Erythroblast (primary cell): ENCODE data around the gene STRIP2.
"Not testable (repeated sequence)": the region's sequence is repeated elsewhere in the genome, so short reads cannot be mapped to it uniquely, and the experiment has no call there.

Experiments
- GATA1 ChIP-seq: IDR thresholded peaks from 2 replicates; pipeline ENCODE4 v1.6.1; 2011; ENCODE audit warnings: low read depth, mild to moderate bottlenecking, control low read depth, low read length, moderate library complexity
- POLR2A ChIP-seq: IDR thresholded peaks from 2 replicates; pipeline ENCODE4 v1.6.1; 2011; ENCODE audit warnings: mild to moderate bottlenecking, low read length

DNA sequence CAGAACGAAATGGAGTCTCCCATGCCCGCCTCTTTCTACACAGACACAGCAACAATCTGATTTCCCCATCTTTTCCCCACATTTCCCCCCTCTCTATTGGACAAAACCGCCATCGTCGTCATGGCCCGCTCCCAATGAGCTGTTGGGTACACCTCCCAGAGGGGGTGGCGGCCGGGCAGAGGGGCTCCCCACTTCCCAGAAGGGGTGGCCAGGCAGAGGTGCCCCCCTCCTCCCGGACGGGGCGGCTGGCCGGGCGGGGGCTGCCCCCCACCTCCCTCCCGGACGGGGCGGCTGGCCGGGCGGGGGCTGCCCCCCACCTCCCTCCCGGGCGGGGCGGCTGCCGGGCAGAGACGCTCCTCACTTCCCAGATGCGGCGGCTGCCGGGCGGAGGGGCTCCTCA lies 41.7 kb downstream of the STRIP2 start:
- not testable (repeated sequence) for TF ChIP-seq POLR2A, GATA1
